ENCODE data around the gene NANOGP8.

Gene NANOGP8

DNA sequence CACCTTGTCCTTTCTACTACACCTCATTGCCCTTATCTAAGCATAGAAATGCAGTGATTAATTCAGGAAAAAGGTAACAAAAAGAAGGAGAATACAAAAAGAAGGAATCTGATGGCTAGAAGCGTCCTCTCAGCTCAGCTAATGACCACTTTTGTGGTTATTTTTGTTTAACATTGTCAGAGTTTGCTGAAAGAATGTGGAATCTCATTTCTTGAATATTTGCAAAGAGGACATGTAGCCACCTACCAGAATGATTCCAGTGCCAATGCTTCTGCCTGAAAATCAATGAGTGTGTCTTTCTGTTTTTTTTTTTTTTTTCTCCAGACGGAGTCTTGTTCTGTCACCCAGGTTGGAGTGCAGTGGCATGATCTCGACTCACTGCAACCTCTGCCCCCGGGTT is 24.5 kb downstream of the NANOGP8 start:
- TF ChIP-seq, protein P1, sequence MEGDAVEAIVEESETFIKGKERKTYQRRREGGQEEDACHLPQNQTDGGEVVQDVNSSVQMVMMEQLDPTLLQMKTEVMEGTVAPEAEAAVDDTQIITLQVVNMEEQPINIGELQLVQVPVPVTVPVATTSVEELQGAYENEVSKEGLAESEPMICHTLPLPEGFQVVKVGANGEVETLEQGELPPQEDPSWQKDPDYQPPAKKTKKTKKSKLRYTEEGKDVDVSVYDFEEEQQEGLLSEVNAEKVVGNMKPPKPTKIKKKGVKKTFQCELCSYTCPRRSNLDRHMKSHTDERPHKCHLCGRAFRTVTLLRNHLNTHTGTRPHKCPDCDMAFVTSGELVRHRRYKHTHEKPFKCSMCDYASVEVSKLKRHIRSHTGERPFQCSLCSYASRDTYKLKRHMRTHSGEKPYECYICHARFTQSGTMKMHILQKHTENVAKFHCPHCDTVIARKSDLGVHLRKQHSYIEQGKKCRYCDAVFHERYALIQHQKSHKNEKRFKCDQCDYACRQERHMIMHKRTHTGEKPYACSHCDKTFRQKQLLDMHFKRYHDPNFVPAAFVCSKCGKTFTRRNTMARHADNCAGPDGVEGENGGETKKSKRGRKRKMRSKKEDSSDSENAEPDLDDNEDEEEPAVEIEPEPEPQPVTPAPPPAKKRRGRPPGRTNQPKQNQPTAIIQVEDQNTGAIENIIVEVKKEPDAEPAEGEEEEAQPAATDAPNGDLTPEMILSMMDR (IDR thresholded peaks at IDR 0.05; ENCODE audit: insufficient read depth, low read length, poor library complexity, severe bottlenecking) = no peak
- DNase-seq (ENCODE audit: extremely low read depth, insufficient read length) = no peak
- Histone ChIP-seq H3K27me3 (replicated peaks; ENCODE audit: control insufficient read depth, insufficient read depth, low read length) (no peaks in the 10 kb centered on the region), H3K4me3 (replicated peaks; ENCODE audit: low read depth, low read length) (no peak overlapping the region), H3K36me3 (ENCODE audit: control insufficient read depth, insufficient read depth, low read length) (no peaks in the 10 kb centered on the region)

DNA sequence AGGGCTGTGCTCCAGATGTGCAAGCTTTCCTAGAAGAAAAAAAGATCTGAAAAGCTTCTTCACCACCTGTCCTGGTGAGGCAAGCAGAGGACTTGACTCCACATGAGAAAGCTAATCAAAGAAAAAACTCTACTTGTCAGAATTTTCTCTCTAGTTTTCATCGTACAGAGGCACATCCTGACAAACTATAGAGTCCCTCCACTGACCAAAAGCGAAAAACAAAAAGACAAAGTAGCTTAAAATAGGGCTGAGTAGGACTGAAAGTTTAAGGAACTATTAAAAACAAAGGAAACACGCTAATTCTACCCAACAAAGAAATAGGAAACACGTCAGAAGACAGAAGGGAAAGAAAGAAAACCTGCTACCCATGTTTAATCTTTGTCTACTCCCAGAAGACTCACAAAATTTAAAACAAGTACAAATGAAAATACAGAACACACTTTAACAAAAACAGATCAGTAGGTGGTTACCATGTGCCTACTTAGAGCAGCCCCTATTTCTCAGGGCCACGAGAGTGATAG is 26.5 kb downstream of the NANOGP8 start:
- TF ChIP-seq, protein P1 (IDR thresholded peaks at IDR 0.05; ENCODE audit: insufficient read depth, low read length, poor library complexity, severe bottlenecking) = no peak
- no peak overlapping the region for H3K4me3 ChIP-seq (replicated peaks; ENCODE audit: low read depth, low read length)
- no peaks in the 10 kb centered on the region for H3K36me3 ChIP-seq (ENCODE audit: control insufficient read depth, insufficient read depth, low read length)
- peak; percentile 27 for DNase-seq (ENCODE audit: extremely low read depth, insufficient read length)
- no peaks in the 10 kb centered on the region for H3K27me3 ChIP-seq (replicated peaks; ENCODE audit: control insufficient read depth, insufficient read depth, low read length)

DNA sequence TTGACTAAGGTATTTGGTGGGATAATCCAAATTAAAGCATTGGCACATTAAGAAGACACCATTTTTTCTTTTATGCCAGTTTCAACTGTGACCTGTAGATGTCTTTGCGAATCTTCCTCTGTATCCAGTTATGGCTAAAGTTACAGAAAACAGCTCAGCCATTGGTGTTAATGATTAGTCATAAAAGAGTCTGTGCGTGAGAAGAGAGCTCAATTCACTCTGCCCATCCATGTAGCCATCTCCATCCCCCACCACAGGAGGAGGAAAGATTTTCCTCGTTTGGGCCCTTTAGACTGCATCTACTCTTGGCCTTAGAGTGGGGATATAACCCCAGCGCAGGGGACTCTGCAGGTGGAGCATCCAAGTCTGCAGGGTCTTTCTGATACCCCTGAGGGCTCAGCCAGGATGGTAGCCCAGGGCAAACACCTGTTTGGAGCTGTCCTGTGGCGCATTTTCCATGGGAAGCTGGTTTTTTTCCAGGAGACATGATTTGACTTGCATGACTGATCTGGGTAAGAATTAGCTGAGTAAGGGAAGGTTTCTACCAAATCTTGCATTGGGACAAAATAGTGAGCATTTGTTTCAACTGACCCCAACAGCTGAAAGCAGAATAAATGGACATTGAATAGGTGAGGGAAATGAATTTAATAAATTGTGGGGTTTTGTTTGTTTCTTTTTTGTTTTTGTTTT is 29.5 kb downstream of the NANOGP8 start:
- no peak overlapping the region for H3K4me3 ChIP-seq (replicated peaks; ENCODE audit: low read depth, low read length)
- DNase-seq (ENCODE audit: extremely low read depth, insufficient read length) = no peak
- TF ChIP-seq, protein P1 (IDR thresholded peaks at IDR 0.05; ENCODE audit: insufficient read depth, low read length, poor library complexity, severe bottlenecking) = no peak
- no peaks in the 10 kb centered on the region for H3K27me3 ChIP-seq (replicated peaks; ENCODE audit: control insufficient read depth, insufficient read depth, low read length)
- H3K36me3 ChIP-seq (ENCODE audit: control insufficient read depth, insufficient read depth, low read length) = no peaks in the 10 kb centered on the region

DNA sequence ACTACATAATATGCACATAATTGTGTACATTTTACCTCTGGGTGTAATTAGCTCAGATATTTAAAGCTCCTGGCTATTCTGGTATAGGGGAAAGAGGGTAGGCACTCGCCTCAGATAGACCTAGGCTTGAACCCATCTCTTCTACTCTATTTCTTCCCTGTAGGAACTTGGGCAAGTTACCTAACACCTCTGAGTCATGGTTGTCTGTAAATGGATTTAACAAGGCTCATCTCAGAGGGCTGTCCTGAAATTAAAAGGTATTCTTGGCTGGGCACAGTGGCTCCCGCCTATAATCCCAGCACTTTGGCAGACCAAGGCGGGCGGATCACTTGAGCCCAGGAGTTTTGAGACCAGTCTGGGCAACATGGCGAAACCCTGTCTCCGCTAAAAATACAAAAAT is 30.7 kb downstream of the NANOGP8 start:
- no peak overlapping the region for H3K4me3 ChIP-seq (replicated peaks; ENCODE audit: low read depth, low read length)
- H3K27me3 ChIP-seq (replicated peaks; ENCODE audit: control insufficient read depth, insufficient read depth, low read length) = no peaks in the 10 kb centered on the region
- TF ChIP-seq, protein P1 (IDR thresholded peaks at IDR 0.05; ENCODE audit: insufficient read depth, low read length, poor library complexity, severe bottlenecking) = no peak
- H3K36me3 ChIP-seq (ENCODE audit: control insufficient read depth, insufficient read depth, low read length) = no peaks in the 10 kb centered on the region
- no peak for DNase-seq (ENCODE audit: extremely low read depth, insufficient read length)

DNA sequence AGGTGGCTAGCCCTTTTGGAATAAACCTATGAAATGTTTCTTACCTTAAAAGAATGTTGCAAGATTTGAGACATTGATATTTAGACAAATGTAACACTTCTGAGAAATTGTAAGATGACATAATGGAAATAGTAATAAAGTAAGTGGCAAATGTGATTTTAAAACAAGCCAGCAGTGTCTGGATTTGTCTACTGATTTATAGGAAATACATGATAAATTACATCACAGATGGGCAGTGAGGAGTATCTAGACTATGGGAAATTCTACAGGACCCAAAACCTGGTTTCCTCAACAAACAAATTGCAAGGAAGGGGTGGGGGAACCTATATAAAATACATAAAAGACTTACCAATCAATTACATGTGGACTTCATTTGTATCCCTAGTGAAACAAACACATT is 37.1 kb downstream of the NANOGP8 start:
- TF ChIP-seq, protein P1 (IDR thresholded peaks at IDR 0.05; ENCODE audit: insufficient read depth, low read length, poor library complexity, severe bottlenecking) = no peak
- DNase-seq (ENCODE audit: extremely low read depth, insufficient read length) = no peak
- Histone ChIP-seq H3K4me3 (replicated peaks; ENCODE audit: low read depth, low read length) (no peak overlapping the region), H3K27me3 (replicated peaks; ENCODE audit: control insufficient read depth, insufficient read depth, low read length) (no peaks in the 10 kb centered on the region), H3K36me3 (ENCODE audit: control insufficient read depth, insufficient read depth, low read length) (no peaks in the 10 kb centered on the region)
